Nephron (organoid): ENCODE results near the gene GLRA2.
"Not testable (repeated sequence)": the region's sequence is repeated elsewhere in the genome, so short reads cannot be mapped to it uniquely, and the experiment has no call there.

Source experiments
- H3K27ac Mint-ChIP-seq, 3 experiments: 2 replicates each; pipeline ENCODE4 v1.8.0; 2020; ENCODE audit warnings: mixed read lengths in 3 of 3, mild to moderate bottlenecking in 2 of 3, moderate library complexity in 1 of 3
- H3K27me3 Mint-ChIP-seq: 2 replicates; pipeline ENCODE4 v1.8.0; 2021; ENCODE audit warnings: low read depth, mild to moderate bottlenecking, moderate library complexity, mixed read lengths
- H3K36me3 Mint-ChIP-seq: 2 replicates; pipeline ENCODE4 v1.8.0; 2020; ENCODE audit warnings: low read depth, mixed read lengths
- H3K4me1 Mint-ChIP-seq: 2 replicates; pipeline ENCODE4 v1.8.0; 2020; ENCODE audit warnings: mixed read lengths
- H3K4me3 Mint-ChIP-seq, 3 experiments: 2 replicates each; pipeline ENCODE4 v1.8.0; 2020; ENCODE audit warnings: mild to moderate bottlenecking in 3 of 3, mixed read lengths in 3 of 3, moderate library complexity in 2 of 3
- H3K9me3 Mint-ChIP-seq: 2 replicates; pipeline ENCODE4 v1.8.0; 2020; ENCODE audit warnings: mixed read lengths
- CTCF ChIP-seq, 3 experiments: fragments of 200-600 bp; sonication (generic); IDR thresholded peaks; one replicate each; pipeline ENCODE4 v1.5.0; 2021; ENCODE audit warnings: antibody characterized with exemption in 3 of 3; ENCODE audit not compliant: unreplicated experiment in 3 of 3

The GLRA2 gene

GRCh38 chrX:14673236-14673635, 143.9 kb downstream of the GLRA2 start:
- Mint-ChIP-seq H3K27me3 (no peaks in the 10 kb centered on the region), H3K36me3 (no peaks in the 10 kb centered on the region), H3K4me1 (peaks cover 22% of the 10 kb centered on the region), H3K4me3 (no peak overlapping the region), H3K9me3 (peaks cover 8% of the 10 kb centered on the region), H3K27ac (peak overlapping the region; percentile 74 to 91 (median 82))
- no peak for TF ChIP-seq CTCF (IDR thresholded peaks at IDR 0.05; ENCODE audit: unreplicated experiment in 3 of 3)

GRCh38 chrX:14673764-14674163, 144.4 kb downstream of the GLRA2 start:
- peak overlapping the region; percentile 74 to 91 (median 82) for H3K27ac Mint-ChIP-seq
- no peaks in the 10 kb centered on the region for H3K27me3 Mint-ChIP-seq
- peak overlapping the region in 1 of 3 experiments; percentile 6 for H3K4me3 Mint-ChIP-seq
- peaks cover 22% of the 10 kb centered on the region for H3K4me1 Mint-ChIP-seq
- no peaks in the 10 kb centered on the region for H3K36me3 Mint-ChIP-seq
- TF ChIP-seq CTCF (IDR thresholded peaks at IDR 0.05; ENCODE audit: unreplicated experiment in 3 of 3) = no peak
- peaks cover 8% of the 10 kb centered on the region for H3K9me3 Mint-ChIP-seq

GRCh38 chrX:14675500-14675899, 146.2 kb downstream of the GLRA2 start:
- no peak for TF ChIP-seq CTCF (IDR thresholded peaks at IDR 0.05; ENCODE audit: unreplicated experiment in 3 of 3)
- Mint-ChIP-seq H3K9me3 (peaks cover 8% of the 10 kb centered on the region), H3K4me3 (no peak overlapping the region), H3K36me3 (no peaks in the 10 kb centered on the region), H3K27ac (no peak overlapping the region), H3K4me1 (peaks cover 22% of the 10 kb centered on the region), H3K27me3 (no peaks in the 10 kb centered on the region)

- TF ChIP-seq CTCF (IDR thresholded peaks at IDR 0.05; ENCODE audit: unreplicated experiment in 3 of 3) = no peak
- Mint-ChIP-seq H3K36me3 (no peaks in the 10 kb centered on the region), H3K9me3 (peaks cover 11% of the 10 kb centered on the region)
Observed at GRCh38 chrX:14676431-14676830, 147.1 kb downstream of the GLRA2 start.

GRCh38 chrX:14688331-14688730, 159.0 kb downstream of the GLRA2 start:
- not testable (repeated sequence) for H3K4me1 Mint-ChIP-seq, H3K36me3 Mint-ChIP-seq, H3K27ac Mint-ChIP-seq, H3K4me3 Mint-ChIP-seq, H3K27me3 Mint-ChIP-seq
- peaks cover 23% of the 10 kb centered on the region for H3K9me3 Mint-ChIP-seq

More at GRCh38 chrX:14676431-14676830, 147.1 kb downstream of the GLRA2 start:
- no peak overlapping the region for H3K4me3 Mint-ChIP-seq
- peaks cover 22% of the 10 kb centered on the region for H3K4me1 Mint-ChIP-seq
- no peaks in the 10 kb centered on the region for H3K27me3 Mint-ChIP-seq
- H3K27ac Mint-ChIP-seq = no peak overlapping the region

GRCh38 chrX:14690553-14690952, 161.2 kb downstream of the GLRA2 start:
- Mint-ChIP-seq H3K36me3 (no peaks in the 10 kb centered on the region), H3K9me3 (peaks cover 19% of the 10 kb centered on the region), H3K4me3 (peak overlapping the region in 2 of 3 experiments; percentile 48 to 62), H3K27me3 (no peaks in the 10 kb centered on the region), H3K4me1 (no peaks in the 10 kb centered on the region), H3K27ac (peak overlapping the region in 2 of 3 experiments; percentile 9 to 72)
- no peak for TF ChIP-seq CTCF (IDR thresholded peaks at IDR 0.05; ENCODE audit: unreplicated experiment in 3 of 3)
